ENCODE measurements around the gene ENTPD6. TPM values are rescaled to one million over a fixed set of nuclear protein-coding genes. Genes with fewer than 3 reads are reported as not detected.

The ENTPD6 gene
- total RNA-seq, 1 donor from 2014 or later, result 57.8 TPM

- Histone ChIP-seq H3K79me2 (ENCODE audit: insufficient read depth, low read length) (no peaks in the 10 kb centered on the region), H2AFZ (ENCODE audit: low read depth, low read length) (no peak overlapping the region), H3K27me3 (ENCODE audit: insufficient read depth, low read length) (no peaks in the 10 kb centered on the region), H3K9ac (ENCODE audit: low read length) (peak overlapping the region; percentile 12), H3K4me3 (ENCODE audit: insufficient read depth, low read depth, low read length) (no peak overlapping the region), H3K27ac (ENCODE audit: low read depth, low read length) (peak overlapping the region; percentile 88), H3K36me3 (ENCODE audit: insufficient read depth, low read length) (peaks cover 2% of the 10 kb centered on the region), H4K20me1 (ENCODE audit: insufficient read depth, low read length) (no peaks in the 10 kb centered on the region), H3K4me2 (ENCODE audit: low read length) (no peak overlapping the region), H3K4me1 (ENCODE audit: insufficient read depth, low read length) (peaks cover 34% of the 10 kb centered on the region), H3K9me3 (ENCODE audit: insufficient read depth, low read depth, low read length) (no peaks in the 10 kb centered on the region)
- FAIRE-seq (no peak), DNase-seq (ENCODE audit: low read depth) (no peak)
- Mint-ChIP-seq H3K4me3 (ENCODE audit: unreplicated experiment) (no peak overlapping the region), H3K36me3 (ENCODE audit: low read depth, unreplicated experiment) (peaks cover 9% of the 10 kb centered on the region), H3K4me1 (ENCODE audit: low read depth, unreplicated experiment) (peaks cover 21% of the 10 kb centered on the region), H3K27me3 (ENCODE audit: low read depth, unreplicated experiment) (no peaks in the 10 kb centered on the region), H3K27ac (ENCODE audit: unreplicated experiment) (peak overlapping the region; percentile 82), H3K9me3 (ENCODE audit: unreplicated experiment) (no peaks in the 10 kb centered on the region)
- no peak for TF ChIP-seq EZH2 (IDR thresholded peaks at IDR 0.05; ENCODE audit: insufficient read depth, low read length)
- no peak for TF ChIP-seq CTCF (IDR thresholded peaks at IDR 0.05; ENCODE audit: insufficient read depth, low read depth, low read length)
Observed at GRCh38 chr20:25221592-25222460, 26.3 kb downstream of the ENTPD6 start.

DNA sequence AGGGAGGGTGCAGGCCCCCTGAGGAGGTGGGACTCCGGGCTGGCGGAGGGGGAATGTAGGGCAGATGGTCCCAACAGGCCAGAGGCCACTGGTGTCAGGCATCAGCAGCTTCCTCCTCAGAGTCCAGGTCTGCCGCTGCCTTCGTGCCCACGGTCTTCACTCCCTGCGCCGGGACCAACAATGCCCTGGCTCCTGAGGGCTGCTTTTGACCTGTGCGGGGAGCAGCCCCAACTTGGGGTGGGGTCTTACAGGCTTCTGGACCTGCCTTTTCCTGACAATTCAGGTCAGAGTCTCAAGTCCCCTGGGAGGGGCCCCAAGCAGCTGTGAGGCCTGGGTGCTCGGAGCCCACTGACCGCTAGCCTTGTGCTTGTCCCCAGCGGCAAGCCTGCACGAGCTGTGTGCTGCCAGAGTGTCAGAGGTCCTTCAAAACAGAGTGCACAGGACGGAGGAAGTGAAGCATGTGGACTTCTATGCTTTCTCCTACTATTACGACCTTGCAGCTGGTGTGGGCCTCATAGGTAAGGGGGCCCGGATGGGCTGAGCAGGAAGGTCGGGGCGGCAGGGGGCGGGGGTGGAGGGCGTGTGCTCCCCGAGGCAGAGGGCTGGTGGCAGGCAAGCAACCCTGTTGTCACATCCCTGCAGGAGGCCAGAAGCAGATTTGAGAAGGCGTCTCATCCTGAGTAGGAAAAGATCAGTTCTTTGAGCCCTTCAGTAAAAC, 27.1 kb downstream of the ENTPD6 start:
- H3K9ac ChIP-seq (ENCODE audit: low read length), result peak overlapping the region; percentile 38
- no peaks in the 10 kb centered on the region for H3K9me3 ChIP-seq (ENCODE audit: insufficient read depth, low read depth, low read length)
- Mint-ChIP-seq H3K27ac (ENCODE audit: unreplicated experiment) (peak overlapping the region; percentile 95), H3K36me3 (ENCODE audit: low read depth, unreplicated experiment) (peaks cover 9% of the 10 kb centered on the region), H3K27me3 (ENCODE audit: low read depth, unreplicated experiment) (no peaks in the 10 kb centered on the region), H3K9me3 (ENCODE audit: unreplicated experiment) (no peaks in the 10 kb centered on the region), H3K4me3 (ENCODE audit: unreplicated experiment) (no peak overlapping the region), H3K4me1 (ENCODE audit: low read depth, unreplicated experiment) (peaks cover 26% of the 10 kb centered on the region)
- H3K27ac ChIP-seq (ENCODE audit: low read depth, low read length), result peak overlapping the region; percentile 88
- no peaks in the 10 kb centered on the region for H3K27me3 ChIP-seq (ENCODE audit: insufficient read depth, low read length)
- no peak overlapping the region for H2AFZ ChIP-seq (ENCODE audit: low read depth, low read length)
- H3K4me1 ChIP-seq (ENCODE audit: insufficient read depth, low read length), result peaks cover 42% of the 10 kb centered on the region
- H3K4me3 ChIP-seq (ENCODE audit: insufficient read depth, low read depth, low read length), result no peak overlapping the region
- DNase-seq (ENCODE audit: low read depth), result no peak
- H3K79me2 ChIP-seq (ENCODE audit: insufficient read depth, low read length), result no peaks in the 10 kb centered on the region
- H4K20me1 ChIP-seq (ENCODE audit: insufficient read depth, low read length), result no peaks in the 10 kb centered on the region
- H3K4me2 ChIP-seq (ENCODE audit: low read length), result peak overlapping the region; percentile 56
- H3K36me3 ChIP-seq (ENCODE audit: insufficient read depth, low read length), result peaks cover 2% of the 10 kb centered on the region
- FAIRE-seq, result no peak
- TF ChIP-seq EZH2 (IDR thresholded peaks at IDR 0.05; ENCODE audit: insufficient read depth, low read length) (no peak), CTCF (IDR thresholded peaks at IDR 0.05; ENCODE audit: insufficient read depth, low read depth, low read length) (no peak)
